Right cardiac atrium (tissue), 5 donors: ENCODE results near the gene RYR2. TPM values are rescaled to one million over a fixed set of nuclear protein-coding genes. Genes with fewer than 3 reads are reported as not detected.
A peak's percentile ranks its signal among the peaks of the same experiment; 100 is the strongest.
"Not testable (repeated sequence)": the region's sequence is repeated elsewhere in the genome, so short reads cannot be mapped to it uniquely, and the experiment has no call there.

ENCODE experiments used
- ATAC-seq, 2 donors: fragments of 200-7000 bp; cut with Tn5 transposase; one replicate each; pipeline versions ENCODE4 v1.8.0 to v1.9.1; 2020; ENCODE audit warnings: moderate library complexity in 2 of 2, mild to moderate bottlenecking in 1 of 2
- DNase-seq, 3 donors: peaks; one replicate each; pipeline ENCODE4 v3.0.0-alpha.2; 2020
- H3K27ac ChIP-seq: one replicate; pipeline ENCODE4 v1.5.1; 2013; ENCODE audit warnings: mild to moderate bottlenecking, low read length, control low read depth, moderate library complexity
- H3K27me3 ChIP-seq: one replicate; pipeline ENCODE4 v1.6.1; 2013; ENCODE audit not compliant: control insufficient read depth, insufficient read depth
- H3K4me1 ChIP-seq: one replicate; pipeline ENCODE4 v1.6.1; 2013; ENCODE audit warnings: low read length; ENCODE audit not compliant: control insufficient read depth, insufficient read depth
- H3K4me3 ChIP-seq: one replicate; pipeline ENCODE4 v1.5.1; 2013; ENCODE audit warnings: low read length, control low read depth
- H3K9me3 ChIP-seq: one replicate; pipeline ENCODE4 v1.6.1; 2013; ENCODE audit warnings: low read length; ENCODE audit not compliant: control insufficient read depth
- WGBS: extraction: QIAGEN DNeasy Blood & Tissue Kit; methylation state at CpG from one replicate; pipeline ENCODE4 v1.1.7; 2013; 5-methylcytosine and 5-hydroxymethylcytosine counted together
- intact Hi-C, 4 donors: fragments of 100-400 bp; cut with DNase I; formaldehyde crosslinking; loops; one replicate each; pipeline versions ENCODE4 v1.11.0 to v1.14.0; 2022 to 2023
- polyA plus RNA-seq: library from polyadenylated mRNA; stranded (reverse); fragments of 200-250 nt; gene quantifications from one replicate; pipeline ENCODE4 v1.2.3, GENCODE V29; 2013
- total RNA-seq, 4 donors: library from RNA; stranded (reverse); fragmentation: NEBNext Ultra II Directional; extraction: Animal tissue kit (Norgen Biotek cat#: 25700); gene quantifications; one replicate each; pipeline ENCODE4 v1.2.1, GENCODE V29; 2021
- donor health status: healthy with polysubstance abuse.
- donor health status: DM: no; HTN: yes; CAD: no.
- donor health status: DM: no; HTN: no; CAD: no.
- donor health status: DM: no; HTN: yes; CAD: no; lungs with severe emphysema.
- donor health status: DM: yes; HTN: yes; CAD: no.

Gene RYR2
- total and polyA plus RNA-seq, 5 donors: 166 to 716 (median 487) TPM

DNA sequence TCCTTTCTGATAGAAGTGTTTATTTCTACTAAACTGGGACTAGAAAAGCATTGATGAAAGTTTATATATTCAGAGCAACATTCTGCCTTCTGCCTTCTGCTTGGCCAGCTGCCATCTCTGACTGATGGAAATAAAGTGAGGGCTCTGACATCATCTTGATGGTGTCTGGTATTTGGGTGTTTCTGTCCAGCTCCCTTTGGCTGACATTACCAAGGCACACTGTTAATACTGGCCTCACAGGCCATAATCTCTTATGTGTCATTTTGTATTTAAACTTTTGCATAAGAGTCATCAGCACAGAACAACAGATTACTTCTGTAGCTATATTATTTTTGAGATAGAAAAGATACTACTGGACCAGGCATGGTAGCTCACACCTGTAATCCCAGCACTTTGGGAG, 216.9 kb downstream of the RYR2 start:
- H3K27ac ChIP-seq: peak overlapping the region; percentile 38
- intact Hi-C loops: no loop called here

GRCh38 chr1:237261198-237261597, 219.2 kb downstream of the RYR2 start:
- Histone ChIP-seq H3K27me3 (no peaks in the 10 kb centered on the region), H3K4me1 (peaks cover 10% of the 10 kb centered on the region), H3K4me3 (no peak overlapping the region), H3K27ac (peak overlapping the region; percentile 36), H3K9me3 (no peaks in the 10 kb centered on the region)
- intact Hi-C loops: no loop called here
- ATAC-seq (peak in 1 of 2 donors; percentile 5), DNase-seq (no peak)
- 61% methylated on average over 4 of the region's 4 CpGs for WGBS

More for the DNA sequence above, 216.9 kb downstream of the RYR2 start:
- Histone ChIP-seq H3K4me1 (peaks cover 7% of the 10 kb centered on the region), H3K4me3 (no peak overlapping the region), H3K9me3 (no peaks in the 10 kb centered on the region), H3K27me3 (no peaks in the 10 kb centered on the region)
- DNase-seq (peak; percentile 62 to 77 (median 72)), ATAC-seq (peak; percentile 71 to 78)

- Histone ChIP-seq H3K9me3 (no peaks in the 10 kb centered on the region), H3K27me3 (no peaks in the 10 kb centered on the region), H3K4me1 (peaks cover 4% of the 10 kb centered on the region), H3K4me3 (no peak overlapping the region), H3K27ac (no peak overlapping the region)
- intact Hi-C loops: no loop called here
- ATAC-seq (no peak), DNase-seq (no peak)
- 79% methylated on average over 2 of the region's 2 CpGs for WGBS
Measured at GRCh38 chr1:237267743-237268142, 225.8 kb downstream of the RYR2 start.

DNA sequence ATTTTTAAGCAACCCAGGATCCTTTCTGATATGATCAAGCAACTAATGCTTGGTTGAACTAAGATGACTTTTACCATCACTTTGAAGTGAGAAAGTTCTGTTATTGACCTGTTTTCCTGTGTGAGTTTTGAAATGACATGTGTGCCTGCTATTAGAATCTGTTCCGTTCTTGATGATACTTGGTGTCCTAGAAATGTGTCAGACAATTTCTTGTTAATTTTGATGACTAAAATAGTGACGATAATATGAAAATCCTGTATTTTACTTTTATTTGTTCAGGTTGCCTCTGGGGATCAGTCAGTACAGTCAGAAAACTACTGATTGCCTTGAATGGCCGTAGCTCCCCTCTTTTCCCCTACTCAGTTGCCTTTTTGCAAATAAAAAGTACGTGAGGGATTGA, 228.0 kb downstream of the RYR2 start:
- ATAC-seq (no peak), DNase-seq (no peak)
- H3K9me3 ChIP-seq: no peaks in the 10 kb centered on the region
- H3K4me1 ChIP-seq: no peaks in the 10 kb centered on the region
- H3K27me3 ChIP-seq: no peaks in the 10 kb centered on the region
- H3K27ac ChIP-seq: no peak overlapping the region
- WGBS: 48% methylated on average over 4 of the region's 4 CpGs
- intact Hi-C loops: no loop called here
- H3K4me3 ChIP-seq: no peak overlapping the region

DNA sequence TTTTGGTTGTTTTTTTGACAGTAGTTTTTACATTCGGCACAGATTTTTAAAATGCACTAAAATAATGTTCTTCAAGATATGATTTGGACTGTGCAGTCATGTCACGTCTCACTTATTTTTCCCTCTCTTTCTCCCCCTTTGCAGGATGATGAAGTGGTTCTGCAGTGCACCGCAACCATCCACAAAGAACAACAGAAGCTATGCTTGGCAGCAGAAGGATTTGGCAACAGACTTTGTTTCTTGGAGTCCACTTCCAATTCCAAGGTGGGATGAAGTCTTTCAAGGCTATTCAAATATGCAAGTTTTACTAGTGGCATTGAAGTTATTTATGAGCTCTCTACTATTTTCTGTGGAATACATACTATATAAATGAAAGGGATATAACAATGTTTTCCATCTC, 228.4 kb downstream of the RYR2 start:
- no peak for ATAC-seq
- 38% methylated on average over 3 of the region's 3 CpGs for WGBS

DNA sequence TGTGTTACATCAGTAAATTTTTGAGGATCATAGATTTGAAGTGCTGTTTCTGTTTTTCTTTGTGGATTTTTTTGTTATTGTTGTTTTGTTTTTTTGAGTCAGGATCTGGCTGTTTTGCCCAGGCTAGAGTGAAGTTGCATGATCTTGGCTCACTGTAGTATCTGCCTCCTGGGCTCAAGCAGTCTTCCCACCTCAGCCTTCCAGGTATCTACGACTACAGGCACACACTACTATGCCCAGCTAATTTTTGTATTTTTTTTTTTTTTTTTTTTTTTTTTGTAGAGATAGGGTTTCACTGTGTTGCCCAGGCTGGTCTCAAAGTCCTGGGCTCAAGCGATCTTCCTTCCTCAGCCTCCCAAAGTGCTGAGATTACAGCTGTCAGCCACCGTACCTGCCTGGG, 236.0 kb downstream of the RYR2 start:
- H3K9me3 ChIP-seq, H3K4me1 ChIP-seq, intact Hi-C loops, DNase-seq, H3K27me3 ChIP-seq, ATAC-seq, H3K27ac ChIP-seq, H3K4me3 ChIP-seq: not testable (repeated sequence)
- 64% methylated on average over 3 of the region's 3 CpGs for WGBS

More for the DNA sequence above, 228.4 kb downstream of the RYR2 start:
- H3K9me3 ChIP-seq: no peaks in the 10 kb centered on the region
- DNase-seq: no peak
- no peaks in the 10 kb centered on the region for H3K4me1 ChIP-seq
- no peaks in the 10 kb centered on the region for H3K27me3 ChIP-seq
- intact Hi-C loops: no loop called here
- H3K4me3 ChIP-seq: no peak overlapping the region
- no peak overlapping the region for H3K27ac ChIP-seq

GRCh38 chr1:237279629-237280028, 237.6 kb downstream of the RYR2 start:
- no peaks in the 10 kb centered on the region for H3K9me3 ChIP-seq
- intact Hi-C loops: no loop called here
- no peaks in the 10 kb centered on the region for H3K27me3 ChIP-seq
- ATAC-seq (no peak), DNase-seq (no peak)
- no peak overlapping the region for H3K27ac ChIP-seq
- WGBS: 52% methylated on average over 1 of the region's 1 CpG
- no peaks in the 10 kb centered on the region for H3K4me1 ChIP-seq
- no peak overlapping the region for H3K4me3 ChIP-seq

- 76% methylated on average over 2 of the region's 2 CpGs for WGBS
- Histone ChIP-seq H3K4me3 (no peak overlapping the region), H3K9me3 (no peaks in the 10 kb centered on the region), H3K27me3 (no peaks in the 10 kb centered on the region), H3K27ac (no peak overlapping the region), H3K4me1 (no peaks in the 10 kb centered on the region)
- intact Hi-C loops: no loop called here
- DNase-seq: no peak
- peak; percentile 32 to 40 for ATAC-seq
Measured at GRCh38 chr1:237281481-237281880, 239.5 kb downstream of the RYR2 start.

DNA sequence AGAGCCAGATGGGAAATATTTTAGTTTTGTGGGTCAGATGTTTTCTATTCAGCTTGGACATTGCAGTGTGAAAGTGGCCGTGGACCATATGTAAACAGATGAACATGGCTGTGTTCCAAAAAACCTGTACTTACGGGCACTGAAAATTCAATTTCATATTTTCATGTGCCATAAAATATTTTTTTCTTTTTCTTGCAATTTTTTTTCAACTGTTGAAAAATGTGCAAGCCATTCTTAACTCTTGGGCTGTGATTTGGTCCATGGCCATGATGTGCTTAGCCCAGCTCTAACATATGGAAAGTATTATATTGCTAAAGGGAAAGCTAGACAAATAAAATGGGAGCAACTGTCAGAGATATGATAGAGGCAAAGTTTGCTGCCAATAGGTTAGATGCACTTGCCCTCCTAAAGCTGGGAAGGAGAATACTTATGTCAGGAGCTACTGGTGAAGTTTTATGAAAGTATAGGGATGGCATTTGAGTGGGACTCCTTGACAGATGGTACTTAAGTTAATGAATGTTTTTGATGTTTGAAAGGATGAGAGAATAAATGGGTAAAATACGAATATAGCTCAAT, 240.3 kb downstream of the RYR2 start:
- H3K4me1 ChIP-seq: no peaks in the 10 kb centered on the region
- H3K4me3 ChIP-seq: no peak overlapping the region
- intact Hi-C loops: no loop called here
- no peak for ATAC-seq
- WGBS: 52% methylated on average over 3 of the region's 3 CpGs
- DNase-seq: no peak
- no peak overlapping the region for H3K27ac ChIP-seq
- no peaks in the 10 kb centered on the region for H3K9me3 ChIP-seq
- no peaks in the 10 kb centered on the region for H3K27me3 ChIP-seq

DNA sequence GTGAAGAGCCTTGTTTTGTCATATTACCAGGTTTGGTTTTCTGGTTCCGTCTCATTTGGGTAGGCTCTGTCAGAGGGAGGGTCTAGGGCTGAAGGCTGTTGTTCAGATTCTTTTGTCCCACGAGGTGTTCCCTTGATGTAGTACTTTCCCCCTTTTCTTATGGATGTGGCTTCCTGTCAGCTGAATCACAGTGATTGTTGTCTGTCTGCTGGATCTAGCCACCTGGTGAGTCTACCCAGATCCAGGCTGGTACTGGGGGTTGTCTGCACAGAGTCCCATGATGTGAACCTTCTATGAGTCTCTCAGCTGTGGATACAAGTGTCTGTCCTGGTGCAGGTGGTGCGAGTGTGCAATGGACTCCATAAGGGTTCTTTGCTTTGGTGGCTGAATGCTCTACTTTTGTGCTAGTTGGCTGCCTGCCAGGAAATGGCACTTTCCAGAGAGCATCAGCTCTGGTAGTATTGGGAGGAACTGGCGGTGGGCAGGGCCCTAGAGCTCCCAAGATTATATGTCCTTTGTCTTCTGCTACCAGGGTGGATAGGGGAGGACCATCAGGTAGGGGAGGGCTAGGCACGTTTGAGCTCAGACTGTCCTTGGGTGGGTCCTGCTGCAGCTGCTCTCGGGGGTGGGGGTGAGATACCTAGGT, 246.0 kb downstream of the RYR2 start:
- Histone ChIP-seq H3K9me3 (no peaks in the 10 kb centered on the region), H3K27ac (peak overlapping the region; percentile 51), H3K4me1 (no peaks in the 10 kb centered on the region), H3K27me3 (no peaks in the 10 kb centered on the region), H3K4me3 (no peak overlapping the region)
- 66% methylated on average over 6 of the region's 6 CpGs for WGBS
- DNase-seq: peak; percentile 27 to 60 (median 48)
- ATAC-seq: peak; percentile 28 to 41
- intact Hi-C loops: no loop called here

GRCh38 chr1:237293804-237294203, 251.8 kb downstream of the RYR2 start:
- no peak for ATAC-seq
- DNase-seq: no peak
- WGBS: 84% methylated on average over 2 of the region's 2 CpGs

More at GRCh38 chr1:237293804-237294203, 251.8 kb downstream of the RYR2 start:
- no peak overlapping the region for H3K4me3 ChIP-seq
- H3K27me3 ChIP-seq: no peaks in the 10 kb centered on the region
- intact Hi-C loops: loop anchor here in 1 of 4 donors (10.0 kb wide), 1 partner anchor 61 kb away; no protein-coding TSS in a partner anchor
- no peaks in the 10 kb centered on the region for H3K4me1 ChIP-seq
- H3K9me3 ChIP-seq: no peaks in the 10 kb centered on the region
- no peak overlapping the region for H3K27ac ChIP-seq
